Fibroblast of skin of right biceps (primary cell): ENCODE data around the gene BHLHA15.

Experiments
- DNase-seq: peaks from one replicate; pipeline ENCODE4 v3.0.0-alpha.2; 2013

Gene BHLHA15

DNA sequence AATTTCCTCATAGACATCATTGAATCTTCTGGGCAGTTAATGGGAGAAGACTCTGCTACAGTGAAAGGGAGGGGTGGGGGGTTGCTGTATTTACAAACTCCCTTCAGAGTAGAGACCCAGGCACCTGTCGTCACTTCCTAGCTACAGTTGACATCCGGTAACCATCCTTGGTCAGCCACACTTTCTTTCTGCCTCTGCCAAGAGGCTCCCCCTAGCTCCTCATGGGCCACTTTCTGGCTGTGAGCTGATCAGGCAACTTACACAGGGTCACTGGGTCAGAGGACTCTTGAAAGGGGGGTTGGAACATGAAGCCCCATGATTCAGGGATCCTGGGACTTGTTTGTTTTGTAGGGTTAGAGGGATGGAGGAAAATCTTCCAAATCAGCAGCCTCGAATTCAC, 39.5 kb downstream of the BHLHA15 start:
- DNase-seq, result no peak

DNA sequence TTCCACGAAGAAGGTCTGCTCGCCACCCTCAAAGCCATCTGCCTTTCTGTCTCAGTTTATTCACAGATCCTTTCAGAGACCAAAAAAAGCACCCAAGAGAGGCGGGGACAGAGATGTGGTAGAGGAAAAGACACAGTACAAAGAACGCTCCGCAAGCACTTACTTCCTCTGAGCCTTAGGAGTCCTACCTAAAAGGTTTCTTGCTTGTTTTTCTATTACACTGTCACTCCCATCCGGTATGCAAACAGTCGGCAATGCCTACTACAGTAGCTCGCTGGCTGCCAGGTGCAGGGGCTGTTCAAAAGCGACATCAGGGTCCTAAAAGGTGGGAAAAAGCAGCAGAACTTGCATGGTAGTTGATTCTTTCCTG, 40.0 kb downstream of the BHLHA15 start:
- DNase-seq, result no peak

DNA sequence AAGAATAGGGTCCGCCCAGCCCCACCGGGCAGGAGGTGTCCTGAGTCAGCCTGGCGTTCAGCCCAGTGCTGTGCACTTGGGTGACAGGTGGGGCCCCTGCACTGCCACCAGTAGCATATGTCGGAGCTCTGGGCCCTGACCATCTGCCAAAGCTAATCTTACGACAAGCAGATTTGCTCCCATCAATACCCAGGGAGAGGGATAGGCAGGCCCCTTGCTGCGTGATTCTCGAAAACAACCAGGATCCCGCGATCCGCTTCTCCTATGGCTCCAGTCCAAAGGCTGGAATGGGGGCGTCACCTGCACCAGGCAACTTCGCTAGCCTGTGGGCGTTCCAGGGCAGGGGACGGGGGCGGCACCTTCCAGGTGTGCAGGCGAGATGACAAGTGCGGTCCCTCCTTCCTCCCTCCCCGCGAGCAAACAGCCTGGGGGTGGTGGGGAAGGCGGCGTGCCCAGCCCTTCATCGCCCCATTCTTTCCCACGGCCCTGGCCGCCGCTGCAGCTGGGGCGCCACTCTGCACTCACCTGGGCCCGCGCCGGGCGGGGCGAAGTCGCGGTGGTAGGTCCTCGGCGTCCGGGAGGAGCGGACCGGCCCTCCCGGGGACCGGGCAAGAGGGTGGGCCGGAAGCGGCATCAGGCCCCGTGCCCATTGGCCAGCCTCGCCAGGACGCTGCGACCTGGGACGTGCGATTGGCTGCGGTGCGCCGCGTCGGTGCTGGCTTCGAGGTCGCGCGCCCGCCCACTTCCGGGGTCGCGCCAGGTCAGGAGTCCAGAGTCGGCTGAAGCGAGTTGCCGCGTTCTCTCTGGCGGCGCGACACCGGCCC, 40.6 kb downstream of the BHLHA15 start, which contains the start of gene TECPR1:
TSS of gene TECPR1 (minus strand) at position 632 of the 824 bp plus-strand sequence. CDS start 6,086 bp downstream, outside the sequence.
- DNase-seq, result peak; percentile 84

DNA sequence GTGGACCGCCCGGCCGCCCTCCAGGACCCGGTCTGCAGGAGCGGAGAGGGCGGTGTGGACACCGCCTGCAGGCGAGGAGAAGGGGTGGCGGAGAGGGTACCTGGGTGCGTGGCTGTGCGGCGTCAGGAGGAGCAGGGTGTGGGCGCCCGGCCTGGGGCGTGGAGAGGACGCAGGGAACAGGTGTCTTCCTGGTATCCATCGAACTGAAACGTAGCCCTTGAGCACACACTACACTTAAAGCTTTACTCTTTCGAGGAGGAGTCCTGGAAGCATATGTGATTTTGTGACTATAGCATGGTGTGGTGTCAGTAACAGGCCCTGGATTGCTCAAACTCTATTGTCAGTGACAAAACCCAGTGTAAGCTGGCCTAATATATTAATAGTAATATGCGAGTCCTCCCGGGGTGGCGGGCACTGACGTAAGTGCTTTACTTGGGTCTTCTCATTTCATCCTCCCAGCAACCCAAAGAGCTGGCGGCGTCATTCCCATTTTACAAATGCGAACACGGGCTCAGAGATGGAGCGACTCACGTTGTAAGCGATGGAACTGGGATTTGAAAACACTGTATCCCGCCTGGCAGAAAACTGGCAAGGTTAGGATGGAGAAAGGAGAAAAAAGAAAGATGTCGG, 41.3 kb downstream of the BHLHA15 start:
- DNase-seq, result peak; percentile 5

DNA sequence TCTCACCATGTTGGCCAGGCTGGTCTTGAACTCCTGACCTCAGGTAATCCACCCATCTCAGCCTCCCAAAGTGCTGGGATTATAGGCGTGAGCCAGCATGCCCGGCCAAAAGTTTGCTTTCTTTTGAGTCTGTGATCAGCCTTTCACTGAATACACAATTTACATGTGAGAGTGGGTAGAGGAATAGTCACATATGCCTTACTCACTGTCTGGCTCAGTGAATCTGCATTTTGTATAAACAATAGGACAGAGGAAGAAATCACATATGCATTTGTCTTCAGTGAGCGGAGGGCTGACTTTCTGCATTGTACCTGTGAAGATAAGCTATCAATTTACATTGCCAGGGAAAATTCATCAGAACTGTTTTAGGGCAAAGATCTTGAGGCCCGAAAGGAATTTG, 43.3 kb downstream of the BHLHA15 start:
- no peak for DNase-seq

DNA sequence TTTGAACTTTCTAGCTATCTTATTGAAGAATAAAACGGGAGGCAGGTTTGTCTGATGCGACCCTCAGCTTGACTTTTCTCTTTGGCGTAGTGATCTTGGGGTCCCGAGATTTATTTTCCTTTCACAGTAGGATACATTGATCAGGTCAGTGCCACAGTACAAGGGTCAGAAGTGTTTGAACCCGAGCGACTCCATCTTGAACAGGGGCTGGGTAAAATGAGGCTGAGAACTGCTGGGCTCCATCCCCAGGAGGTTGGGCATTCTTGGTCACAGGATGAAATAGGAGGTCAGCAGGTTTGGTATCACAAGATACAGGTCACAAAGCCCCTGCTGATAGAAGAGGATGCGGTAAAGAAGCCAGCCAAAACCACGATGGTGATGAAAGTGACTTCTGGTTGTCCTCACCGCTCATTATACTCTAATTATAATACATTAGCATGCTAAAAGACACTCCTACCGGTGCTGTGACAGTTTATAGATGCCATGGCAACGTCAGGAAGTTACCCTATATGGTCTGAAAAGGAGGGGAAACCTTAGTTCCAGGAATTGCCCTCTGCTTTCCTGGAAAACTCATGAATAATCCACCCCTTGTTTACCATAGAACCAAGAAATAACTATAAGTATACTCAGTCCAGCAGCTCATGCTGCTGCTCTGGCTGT, 43.8 kb downstream of the BHLHA15 start:
- DNase-seq, result no peak

DNA sequence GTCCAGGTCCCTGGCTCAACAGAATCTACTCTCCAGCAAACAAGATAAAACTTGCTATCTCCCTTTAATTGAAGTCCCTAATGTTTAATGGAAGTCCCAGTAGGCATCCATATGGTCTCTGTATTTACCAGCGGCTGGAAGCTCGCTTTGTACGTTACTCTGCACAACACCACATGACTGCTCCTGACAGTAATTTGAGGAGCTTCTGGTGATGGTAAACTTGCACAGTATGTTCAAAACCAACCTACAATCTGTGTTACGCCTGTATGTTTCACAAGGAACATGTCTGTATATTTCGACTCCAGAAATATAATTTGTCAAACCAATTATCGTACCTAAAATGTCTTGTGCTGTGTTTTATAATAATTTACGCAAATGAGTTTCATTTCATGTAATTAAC, 45.2 kb downstream of the BHLHA15 start:
- DNase-seq, result no peak

DNA sequence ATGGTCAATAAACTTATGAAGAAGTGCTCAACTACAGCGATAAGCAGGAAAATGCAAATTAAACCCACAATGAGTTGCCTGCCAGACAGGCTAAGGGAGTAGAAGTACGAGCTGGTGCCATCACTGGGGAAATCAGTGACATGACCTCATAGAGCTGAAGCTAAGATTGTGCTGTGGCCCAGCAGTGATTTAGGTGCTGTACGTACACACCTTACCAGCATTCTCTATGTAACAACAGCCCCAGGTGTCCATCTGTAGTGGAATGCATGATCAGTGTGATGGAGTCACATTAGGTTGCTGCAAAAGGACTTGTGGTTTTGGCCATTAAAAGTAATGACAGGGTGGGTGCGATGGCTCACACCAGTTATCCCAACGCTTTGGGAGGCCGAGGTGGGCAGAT, 46.5 kb downstream of the BHLHA15 start:
- DNase-seq, result no peak
